Measurements from ENCODE around the gene DDX3X.

Gene DDX3X

GRCh38 chrX:41339148-41339547, 5.2 kb downstream of the DDX3X start:
- TF ChIP-seq, protein P1, sequence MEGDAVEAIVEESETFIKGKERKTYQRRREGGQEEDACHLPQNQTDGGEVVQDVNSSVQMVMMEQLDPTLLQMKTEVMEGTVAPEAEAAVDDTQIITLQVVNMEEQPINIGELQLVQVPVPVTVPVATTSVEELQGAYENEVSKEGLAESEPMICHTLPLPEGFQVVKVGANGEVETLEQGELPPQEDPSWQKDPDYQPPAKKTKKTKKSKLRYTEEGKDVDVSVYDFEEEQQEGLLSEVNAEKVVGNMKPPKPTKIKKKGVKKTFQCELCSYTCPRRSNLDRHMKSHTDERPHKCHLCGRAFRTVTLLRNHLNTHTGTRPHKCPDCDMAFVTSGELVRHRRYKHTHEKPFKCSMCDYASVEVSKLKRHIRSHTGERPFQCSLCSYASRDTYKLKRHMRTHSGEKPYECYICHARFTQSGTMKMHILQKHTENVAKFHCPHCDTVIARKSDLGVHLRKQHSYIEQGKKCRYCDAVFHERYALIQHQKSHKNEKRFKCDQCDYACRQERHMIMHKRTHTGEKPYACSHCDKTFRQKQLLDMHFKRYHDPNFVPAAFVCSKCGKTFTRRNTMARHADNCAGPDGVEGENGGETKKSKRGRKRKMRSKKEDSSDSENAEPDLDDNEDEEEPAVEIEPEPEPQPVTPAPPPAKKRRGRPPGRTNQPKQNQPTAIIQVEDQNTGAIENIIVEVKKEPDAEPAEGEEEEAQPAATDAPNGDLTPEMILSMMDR (conservative IDR thresholded peaks at IDR 0.05; ENCODE audit: control insufficient read depth, insufficient read depth, low read depth, low read length) = no peak
- no peak overlapping the region for H3K4me3 ChIP-seq (ENCODE audit: control insufficient read depth, low read depth, low read length)
- DNase-seq (ENCODE audit: low read depth) = no peak

GRCh38 chrX:41344053-41344452, 10.1 kb downstream of the DDX3X start:
- TF ChIP-seq, protein P1 (conservative IDR thresholded peaks at IDR 0.05; ENCODE audit: control insufficient read depth, insufficient read depth, low read depth, low read length) = no peak
- H3K4me3 ChIP-seq (ENCODE audit: control insufficient read depth, low read depth, low read length) = no peak overlapping the region
- DNase-seq (ENCODE audit: low read depth) = no peak

- H3K4me3 ChIP-seq (ENCODE audit: control insufficient read depth, low read depth, low read length) = no peak overlapping the region
- DNase-seq (ENCODE audit: low read depth) = no peak
- TF ChIP-seq, protein P1 (conservative IDR thresholded peaks at IDR 0.05; ENCODE audit: control insufficient read depth, insufficient read depth, low read depth, low read length) = no peak
Observed at GRCh38 chrX:41347186-41347585, 13.2 kb downstream of the DDX3X start.

- TF ChIP-seq, protein P1 (conservative IDR thresholded peaks at IDR 0.05; ENCODE audit: control insufficient read depth, insufficient read depth, low read depth, low read length) = no peak
Observed at GRCh38 chrX:41348551-41348950, 14.6 kb downstream of the DDX3X start.

DNA sequence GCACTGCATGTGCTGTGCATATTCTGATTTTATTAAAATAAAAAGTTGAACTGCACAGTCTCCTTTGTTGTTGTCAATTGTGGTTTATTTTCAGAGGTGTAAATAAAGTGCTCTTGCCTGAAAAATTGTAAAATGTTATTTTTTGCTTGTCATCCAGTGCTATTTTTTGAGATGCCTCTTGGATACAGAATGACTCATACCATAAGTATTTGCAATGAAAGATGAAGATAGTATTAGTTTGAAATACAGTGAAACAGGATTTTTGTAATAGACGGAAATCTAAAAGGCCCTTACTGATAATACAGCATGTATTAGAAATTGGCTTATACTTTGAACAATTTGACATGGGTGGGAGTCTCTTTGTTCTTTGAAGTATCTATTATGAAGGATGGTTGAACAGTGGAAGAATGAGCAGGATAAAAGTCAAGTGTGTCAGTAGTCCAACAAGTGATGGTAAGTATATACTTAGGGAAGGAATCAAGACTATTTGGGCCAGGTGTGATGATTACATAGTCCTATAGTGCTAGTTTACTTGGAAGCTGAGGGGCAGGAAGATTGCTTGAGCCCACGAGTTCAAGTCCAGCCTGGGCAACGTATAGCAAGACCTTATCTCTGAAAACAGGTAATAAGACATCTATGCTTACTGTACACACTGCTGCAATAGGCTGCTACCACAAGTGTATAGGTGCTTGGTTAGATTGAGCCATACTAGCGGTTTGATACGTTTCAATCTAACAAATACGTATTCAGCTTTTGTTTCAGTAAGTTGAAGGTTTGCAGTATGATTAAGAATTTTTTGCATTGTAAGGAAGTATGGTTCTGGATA, 16.4 kb downstream of the DDX3X start:
- TF ChIP-seq, protein P1 (conservative IDR thresholded peaks at IDR 0.05; ENCODE audit: control insufficient read depth, insufficient read depth, low read depth, low read length) = no peak

More at GRCh38 chrX:41348551-41348950, 14.6 kb downstream of the DDX3X start:
- no peak for DNase-seq (ENCODE audit: low read depth)
- H3K4me3 ChIP-seq (ENCODE audit: control insufficient read depth, low read depth, low read length) = no peak overlapping the region

DNA sequence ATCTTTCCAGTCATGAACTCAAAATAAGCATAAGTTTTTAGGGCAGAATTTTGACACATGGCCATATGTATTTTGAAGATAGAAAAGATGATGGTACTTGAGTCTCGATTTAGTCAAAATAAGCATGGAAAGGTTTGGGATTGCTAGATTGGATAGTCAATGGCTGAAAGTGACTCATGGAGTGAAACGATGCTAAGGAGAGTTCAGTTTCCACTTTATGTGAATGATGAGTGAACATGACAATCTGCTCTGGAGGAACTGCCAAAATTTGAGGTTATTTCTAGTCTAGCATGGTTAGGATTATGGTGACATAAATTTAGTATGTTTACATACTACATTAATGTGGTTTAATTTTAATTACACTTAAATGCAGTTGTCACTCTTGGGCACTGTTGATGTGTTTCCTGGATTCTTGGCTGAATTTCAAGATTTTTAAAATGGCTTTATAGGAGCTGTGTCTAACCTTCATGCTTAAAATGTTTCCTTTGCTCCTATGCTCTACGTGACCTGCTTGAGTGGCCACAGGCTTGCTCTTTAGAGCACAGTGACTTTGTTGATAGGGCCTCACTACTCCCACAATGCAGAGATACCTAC, 17.1 kb downstream of the DDX3X start:
- DNase-seq (ENCODE audit: low read depth) = no peak
- H3K4me3 ChIP-seq (ENCODE audit: control insufficient read depth, low read depth, low read length) = no peak overlapping the region
- TF ChIP-seq, protein P1 (conservative IDR thresholded peaks at IDR 0.05; ENCODE audit: control insufficient read depth, insufficient read depth, low read depth, low read length) = no peak

More for the DNA sequence above, 16.4 kb downstream of the DDX3X start:
- H3K4me3 ChIP-seq (ENCODE audit: control insufficient read depth, low read depth, low read length) = no peak overlapping the region
- no peak for DNase-seq (ENCODE audit: low read depth)
